HUES48 (cell line): ENCODE results near the gene TCFL5.

Source experiments
- H3K27ac ChIP-seq: one replicate; pipeline ENCODE4 v1.7.0; 2013; ENCODE audit warnings: low read depth, low read length, inconsistent platforms
- H3K27me3 ChIP-seq: 2 replicates; pipeline ENCODE4 v1.6.1; 2013; ENCODE audit warnings: mild to moderate bottlenecking, low read length; ENCODE audit not compliant: control insufficient read depth, insufficient read depth
- H3K36me3 ChIP-seq: 2 replicates; pipeline ENCODE4 v1.6.1; 2013; ENCODE audit warnings: low read length; ENCODE audit not compliant: control insufficient read depth, insufficient read depth
- H3K4me1 ChIP-seq: 2 replicates; pipeline ENCODE4 v1.6.1; 2013; ENCODE audit warnings: mild to moderate bottlenecking, low read length; ENCODE audit not compliant: control insufficient read depth, insufficient read depth
- H3K4me3 ChIP-seq: 2 replicates; pipeline ENCODE4 v1.5.1; 2013; ENCODE audit warnings: mild to moderate bottlenecking, low read depth, low read length
- H3K9ac ChIP-seq: 2 replicates; pipeline ENCODE4 v1.6.1; 2013; ENCODE audit warnings: mild to moderate bottlenecking, low read depth, low read length, moderate library complexity
- H3K9me3 ChIP-seq: 2 replicates; pipeline ENCODE4 v1.6.1; 2013; ENCODE audit warnings: low read length; ENCODE audit not compliant: control insufficient read depth, insufficient read depth

The TCFL5 gene

DNA sequence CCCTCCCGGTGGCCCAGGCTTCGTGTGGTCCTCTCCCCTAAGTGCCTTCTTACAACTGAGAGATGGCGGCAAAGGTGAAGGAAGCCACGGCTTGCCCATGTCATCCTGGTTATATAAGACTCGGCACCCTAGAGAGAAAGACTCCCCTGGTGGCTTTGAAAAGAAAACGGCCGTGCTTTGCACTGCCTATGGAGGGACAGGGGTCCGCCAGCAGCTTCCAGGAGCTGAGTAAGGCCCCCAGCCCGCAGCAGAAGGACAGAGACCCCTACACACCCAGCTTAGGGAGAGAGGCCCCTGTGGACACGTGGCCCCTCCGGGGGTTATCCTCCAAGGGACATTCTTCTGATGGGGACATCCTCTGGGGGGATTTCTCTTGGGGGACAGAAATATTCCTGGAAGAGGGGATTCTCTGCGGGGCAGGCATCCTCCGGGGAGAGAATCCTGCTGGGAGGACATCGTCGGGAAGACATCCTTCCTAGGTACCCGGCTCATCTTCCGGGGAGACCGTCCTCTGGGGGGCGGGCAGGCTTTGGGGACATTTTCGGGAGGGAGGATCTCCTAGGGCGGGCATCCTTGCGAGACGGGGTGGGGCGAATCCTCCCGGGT is 57.5 kb downstream of the TCFL5 start:
- Histone ChIP-seq H3K27me3 (0 out of 2 replicates have a peak, but pooled peaks cover 3% of the 10 kb centered on the region), H3K36me3 (peaks cover 32% of the 10 kb centered on the region), H3K4me3 (peak overlapping the region; percentile 40; the same call in 1 of the 2 replicates), H3K27ac (no peak overlapping the region), H3K9me3 (no peaks in the 10 kb centered on the region), H3K4me1 (peaks cover 6% of the 10 kb centered on the region; the same call in 1 of the 2 replicates), H3K9ac (no peak overlapping the region)

DNA sequence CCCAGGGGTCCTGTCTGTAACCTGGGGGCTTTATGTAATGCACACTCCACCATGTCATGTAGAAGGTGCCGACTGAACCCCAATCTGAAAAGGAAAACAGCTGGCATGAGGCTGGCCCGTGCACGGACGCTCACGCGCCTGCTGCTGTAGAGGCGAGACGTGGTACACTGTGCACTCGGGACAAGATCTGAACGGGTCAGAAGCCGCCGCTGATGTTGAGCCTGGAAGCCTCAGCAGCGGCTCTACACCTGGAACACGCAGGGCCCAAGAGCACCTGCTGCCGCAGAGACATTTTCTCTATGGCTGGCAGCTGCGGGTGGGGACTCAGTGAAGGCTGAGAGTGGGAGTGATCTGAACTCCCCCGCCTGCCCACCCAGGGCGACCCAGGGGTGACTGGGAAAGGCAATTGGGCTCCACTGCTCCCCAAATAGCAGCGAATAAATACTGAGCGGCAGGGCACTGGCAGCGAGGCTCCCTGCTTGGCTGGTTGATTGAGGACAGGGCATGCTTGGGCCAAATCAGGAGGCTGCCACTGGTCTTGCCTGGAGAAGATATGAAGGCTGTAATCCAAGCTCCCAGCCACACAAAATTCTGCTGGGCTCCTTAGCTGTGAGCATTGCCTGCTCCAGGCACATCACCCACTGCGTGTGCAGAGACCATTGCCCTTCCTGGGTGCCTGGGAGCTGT is 59.5 kb downstream of the TCFL5 start:
- Histone ChIP-seq H3K27ac (no peak overlapping the region), H3K36me3 (peaks cover 35% of the 10 kb centered on the region)

DNA sequence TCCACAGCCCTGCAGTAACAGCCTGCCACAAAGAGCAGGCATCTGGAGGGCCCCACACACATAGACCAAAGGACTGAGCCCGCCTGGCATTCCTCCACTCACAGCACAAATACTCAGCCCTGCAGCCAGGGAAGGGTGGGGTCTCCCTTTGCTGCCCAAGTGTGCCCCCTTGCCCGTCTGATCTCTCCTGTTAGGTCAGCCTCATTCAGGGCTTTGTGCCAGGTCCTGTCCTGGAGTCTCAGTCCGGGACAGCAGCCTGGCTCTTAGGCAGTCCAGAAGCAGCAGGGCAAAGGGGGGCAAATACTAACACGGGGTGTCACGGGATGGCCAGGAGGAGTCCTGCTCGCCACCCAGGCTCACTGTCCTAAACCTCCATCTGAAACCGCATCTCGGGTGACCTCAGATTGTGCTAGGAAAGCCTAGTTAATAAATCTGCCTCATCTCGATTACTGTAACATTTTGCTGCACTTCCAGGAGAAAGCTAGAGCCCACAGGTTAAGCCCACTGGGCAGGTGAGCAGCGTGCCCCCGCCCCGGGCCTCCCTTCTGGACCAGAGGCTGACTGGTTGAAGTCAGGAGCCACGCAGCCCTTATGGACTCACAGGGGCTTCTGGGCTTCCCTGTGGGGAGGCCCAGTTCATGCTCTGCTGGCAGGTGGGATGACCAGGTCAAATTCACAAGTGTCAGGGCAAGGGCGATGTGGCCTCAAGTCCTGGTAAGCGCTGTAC is 60.2 kb downstream of the TCFL5 start:
- no peak overlapping the region for H3K9ac ChIP-seq
- no peaks in the 10 kb centered on the region for H3K9me3 ChIP-seq
- H3K27ac ChIP-seq = no peak overlapping the region
- H3K4me3 ChIP-seq = no peak overlapping the region
- H3K27me3 ChIP-seq = 0 out of 2 replicates have a peak, but pooled peaks cover 3% of the 10 kb centered on the region
- H3K36me3 ChIP-seq = peaks cover 35% of the 10 kb centered on the region
- H3K4me1 ChIP-seq = peaks cover 6% of the 10 kb centered on the region; the same call in 1 of the 2 replicates

More for the DNA sequence above, 59.5 kb downstream of the TCFL5 start:
- H3K9me3 ChIP-seq = no peaks in the 10 kb centered on the region
- H3K4me3 ChIP-seq = no peak overlapping the region
- 0 out of 2 replicates have a peak, but pooled peaks cover 3% of the 10 kb centered on the region for H3K27me3 ChIP-seq
- H3K4me1 ChIP-seq = peaks cover 6% of the 10 kb centered on the region; the same call in 1 of the 2 replicates
- H3K9ac ChIP-seq = no peak overlapping the region

DNA sequence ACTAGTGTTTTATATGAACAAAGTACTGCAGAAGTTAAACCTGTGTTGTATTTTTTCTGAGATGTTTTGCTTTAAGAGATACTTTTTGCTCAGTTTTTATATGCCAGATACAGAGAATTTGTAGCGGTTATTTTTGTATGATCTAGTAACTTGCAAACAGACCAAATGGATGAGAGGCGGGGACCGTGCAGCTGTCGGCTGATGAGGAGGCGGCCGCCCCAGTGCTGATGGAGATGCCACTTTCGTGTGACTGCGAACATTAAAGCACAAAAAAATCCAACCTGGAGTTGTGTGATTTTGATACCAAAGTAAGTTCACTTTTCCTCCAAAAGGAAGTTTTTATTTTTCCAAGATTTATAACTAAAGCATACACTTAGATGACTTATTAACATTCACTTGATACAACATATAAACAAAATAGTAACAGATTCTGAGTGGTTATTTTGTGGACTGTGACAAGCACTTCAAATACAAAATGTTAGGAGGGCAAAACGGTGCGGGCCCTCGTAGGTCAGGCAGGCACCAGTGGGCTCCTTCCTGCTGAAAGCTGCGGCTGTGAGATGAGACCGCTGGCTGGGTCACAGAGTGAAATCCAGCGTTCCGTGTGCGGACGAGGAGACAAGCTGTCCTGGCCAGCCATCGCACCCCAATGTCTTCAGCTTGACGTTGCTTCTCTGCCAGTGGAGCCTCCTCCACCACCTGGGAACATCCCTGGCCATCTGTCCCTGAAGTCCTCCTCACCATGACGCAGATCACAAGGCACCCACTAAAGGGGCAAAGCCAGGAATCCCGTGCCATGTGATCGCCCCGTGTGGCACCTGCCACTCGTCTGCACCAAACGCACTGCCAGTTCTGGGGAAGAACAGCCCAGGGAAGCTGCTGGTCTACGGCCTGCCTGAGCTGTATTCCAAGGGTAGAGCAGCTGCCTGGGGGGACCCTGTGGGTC is 61.0 kb downstream of the TCFL5 start:
- Histone ChIP-seq H3K36me3 (peaks cover 35% of the 10 kb centered on the region), H3K9me3 (no peaks in the 10 kb centered on the region), H3K27me3 (peaks cover 8% of the 10 kb centered on the region), H3K9ac (no peak overlapping the region), H3K27ac (no peak overlapping the region), H3K4me1 (0 out of 2 replicates have a peak, but pooled peaks cover under 1% of the 10 kb centered on the region), H3K4me3 (no peak overlapping the region)

DNA sequence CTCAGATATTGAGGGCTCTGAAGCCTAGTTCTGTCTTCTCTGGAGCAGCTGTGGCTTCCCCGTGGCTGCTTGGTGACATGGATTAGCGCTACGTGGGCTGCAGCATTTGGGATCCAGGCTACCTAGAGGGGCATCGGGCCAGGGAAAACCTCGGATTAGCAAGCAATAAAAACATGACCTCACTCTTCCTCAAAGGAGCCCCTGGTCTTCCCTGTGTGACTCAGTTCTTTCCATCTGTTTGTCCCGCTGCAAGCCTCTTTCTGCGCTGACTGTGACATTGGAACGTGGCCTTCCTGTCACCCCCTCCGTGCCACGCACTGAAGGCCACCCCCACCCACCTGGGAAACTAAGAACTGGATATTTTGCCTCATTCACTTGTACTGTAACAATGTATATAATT is 61.7 kb downstream of the TCFL5 start:
- Histone ChIP-seq H3K27ac (no peak overlapping the region), H3K9me3 (no peaks in the 10 kb centered on the region), H3K4me3 (no peak overlapping the region), H3K27me3 (peaks cover 15% of the 10 kb centered on the region), H3K9ac (no peak overlapping the region), H3K4me1 (no peaks in the 10 kb centered on the region), H3K36me3 (peaks cover 35% of the 10 kb centered on the region)

DNA sequence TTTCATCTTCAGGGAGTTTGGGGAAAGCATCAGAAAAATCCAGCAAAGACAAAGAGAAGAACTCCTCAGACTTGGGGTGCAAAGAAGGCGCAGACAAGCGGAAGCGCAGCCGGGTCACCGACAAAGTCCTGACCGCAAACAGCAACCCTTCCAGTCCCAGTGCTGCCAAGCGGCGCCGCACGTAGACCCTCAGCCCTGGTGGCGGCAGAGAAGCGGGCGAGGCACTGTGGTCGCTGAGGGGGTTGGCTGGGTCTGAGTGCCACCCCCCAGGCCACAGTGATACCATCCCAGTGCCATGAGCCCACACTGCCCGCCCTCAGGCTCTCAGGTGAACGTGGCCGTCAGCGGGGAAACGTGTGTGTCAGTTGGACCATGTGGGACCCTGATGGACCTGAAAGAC is 62.2 kb downstream of the TCFL5 start:
- Histone ChIP-seq H3K36me3 (peaks cover 35% of the 10 kb centered on the region), H3K9me3 (no peaks in the 10 kb centered on the region), H3K4me3 (no peak overlapping the region), H3K27ac (no peak overlapping the region), H3K9ac (no peak overlapping the region), H3K4me1 (no peaks in the 10 kb centered on the region), H3K27me3 (peaks cover 19% of the 10 kb centered on the region)

DNA sequence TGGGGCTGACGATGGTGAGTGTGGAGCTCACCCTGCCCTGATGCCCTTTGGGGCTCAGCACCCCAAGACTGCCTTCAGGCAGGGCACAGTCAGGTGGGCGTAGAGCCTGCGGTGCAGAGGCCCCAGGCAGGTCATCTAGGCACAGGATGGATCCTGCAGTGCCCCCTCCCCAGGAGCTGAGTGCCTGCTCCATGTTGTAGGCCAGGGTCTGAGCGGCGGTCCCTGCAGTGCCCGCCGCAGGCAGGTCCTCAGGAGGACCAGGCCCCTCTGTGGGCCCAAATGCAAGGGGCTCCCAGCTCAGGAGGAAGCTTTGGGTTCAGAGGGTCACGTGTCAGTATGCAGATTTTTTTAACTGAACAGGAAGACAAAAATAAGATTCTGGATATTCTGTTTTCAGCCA is 62.6 kb downstream of the TCFL5 start:
- Histone ChIP-seq H3K9me3 (no peaks in the 10 kb centered on the region), H3K9ac (no peak overlapping the region), H3K36me3 (peaks cover 35% of the 10 kb centered on the region), H3K4me1 (no peaks in the 10 kb centered on the region), H3K27ac (no peak overlapping the region), H3K27me3 (peaks cover 17% of the 10 kb centered on the region), H3K4me3 (no peak overlapping the region)

DNA sequence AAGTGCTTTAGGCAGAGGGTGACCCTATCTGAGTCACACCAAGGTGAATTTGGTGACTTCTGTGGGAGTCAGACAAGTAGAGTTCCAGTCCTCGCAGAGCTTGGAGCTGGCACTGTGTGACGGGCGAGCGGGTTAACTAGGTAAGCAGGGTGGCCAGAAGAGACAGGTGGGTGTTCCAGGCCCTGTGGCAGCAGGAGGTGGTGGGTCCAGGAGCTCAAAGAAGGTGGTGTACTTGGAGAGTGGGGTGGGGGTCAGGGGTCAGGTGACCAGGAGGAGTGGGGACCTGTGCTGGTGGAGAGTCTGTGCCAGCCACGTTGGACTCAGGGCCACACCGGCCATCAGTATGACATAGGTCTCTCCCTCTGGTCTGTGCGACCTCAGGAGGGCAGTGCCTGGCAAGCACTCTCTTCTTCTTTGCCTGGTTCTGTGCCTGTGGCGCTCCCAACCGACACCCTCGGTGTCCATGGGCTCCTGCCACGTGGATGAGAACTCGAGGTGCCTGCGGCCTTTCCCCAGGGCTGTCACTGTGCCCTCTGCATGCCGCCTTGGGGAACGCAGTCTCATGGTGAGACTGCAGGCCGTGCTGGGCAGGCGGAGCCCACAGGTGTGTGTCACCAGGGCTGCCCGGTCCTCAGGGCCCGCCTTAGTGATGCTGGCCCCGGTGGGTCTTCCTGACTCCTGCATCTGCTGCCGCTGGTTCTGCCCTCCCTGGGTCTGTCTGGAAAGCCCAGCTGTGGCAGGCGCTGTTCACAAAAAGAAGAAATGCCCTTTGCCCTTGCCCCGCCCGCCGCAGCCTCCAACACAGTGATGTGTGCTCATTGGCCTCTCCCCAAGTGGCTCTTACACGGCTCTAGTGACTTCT is 63.7 kb downstream of the TCFL5 start:
- Histone ChIP-seq H3K36me3 (peaks cover 35% of the 10 kb centered on the region), H3K27ac (no peak overlapping the region), H3K9me3 (no peaks in the 10 kb centered on the region), H3K4me3 (no peak overlapping the region), H3K4me1 (no peaks in the 10 kb centered on the region; the same call in 1 of the 2 replicates), H3K27me3 (peaks cover 16% of the 10 kb centered on the region), H3K9ac (no peak overlapping the region)

DNA sequence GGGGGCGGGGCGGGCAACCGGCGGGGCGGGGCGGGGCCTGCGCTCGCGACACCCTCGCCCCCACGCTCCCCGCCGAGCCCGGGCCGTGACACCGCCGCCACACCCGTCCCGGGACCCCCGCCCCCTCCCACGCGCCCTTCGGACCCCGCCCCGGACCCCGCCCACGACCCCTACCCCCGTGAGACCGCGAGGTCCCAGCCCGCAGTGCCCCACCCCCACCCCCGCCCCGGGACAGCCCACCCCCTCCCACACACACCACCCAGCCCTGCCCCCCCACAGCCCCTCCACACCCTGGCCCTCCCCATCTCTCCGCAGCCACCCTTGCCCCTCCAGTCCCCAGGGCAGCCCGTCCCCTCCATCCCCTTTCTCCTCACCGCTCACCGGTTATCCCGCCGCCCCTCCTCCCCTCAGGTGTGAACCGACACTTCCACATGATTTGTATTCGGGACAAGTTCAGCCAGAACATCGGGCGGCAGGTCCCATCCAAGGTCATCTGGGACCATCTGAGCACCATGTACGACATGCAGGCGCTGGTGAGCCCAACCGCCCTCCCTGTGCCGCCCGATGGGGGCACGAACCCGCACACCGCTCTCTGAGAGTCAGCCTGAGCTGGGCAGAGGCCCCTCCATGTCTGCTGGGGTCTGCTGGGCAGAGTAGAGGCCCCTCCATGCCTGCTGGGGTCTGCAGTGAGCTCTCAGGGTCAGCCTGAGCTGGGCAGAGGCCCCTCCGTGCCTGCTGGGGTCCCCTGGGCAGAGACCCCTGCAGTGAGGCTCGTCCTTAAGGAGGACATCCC is 64.7 kb downstream of the TCFL5 start:
- Histone ChIP-seq H3K27ac (peak overlapping the region; percentile 51), H3K9ac (no peak overlapping the region)

More for the DNA sequence above, 64.7 kb downstream of the TCFL5 start:
- peak overlapping the region; percentile 67 for H3K4me3 ChIP-seq
- H3K4me1 ChIP-seq = no peaks in the 10 kb centered on the region; the same call in 1 of the 2 replicates
- peaks cover 35% of the 10 kb centered on the region for H3K36me3 ChIP-seq
- H3K9me3 ChIP-seq = no peaks in the 10 kb centered on the region
- H3K27me3 ChIP-seq = peaks cover 16% of the 10 kb centered on the region
